NCI-H446 treated with DMSO at 0.1 percent for 48 hours (cell line): ENCODE measurements around the gene BTG1.

Experiments used
- DNase-seq: peaks from one replicate; lab custom pipeline; 2025; lab: John Stamatoyannopoulos, UW

Gene BTG1

DNA sequence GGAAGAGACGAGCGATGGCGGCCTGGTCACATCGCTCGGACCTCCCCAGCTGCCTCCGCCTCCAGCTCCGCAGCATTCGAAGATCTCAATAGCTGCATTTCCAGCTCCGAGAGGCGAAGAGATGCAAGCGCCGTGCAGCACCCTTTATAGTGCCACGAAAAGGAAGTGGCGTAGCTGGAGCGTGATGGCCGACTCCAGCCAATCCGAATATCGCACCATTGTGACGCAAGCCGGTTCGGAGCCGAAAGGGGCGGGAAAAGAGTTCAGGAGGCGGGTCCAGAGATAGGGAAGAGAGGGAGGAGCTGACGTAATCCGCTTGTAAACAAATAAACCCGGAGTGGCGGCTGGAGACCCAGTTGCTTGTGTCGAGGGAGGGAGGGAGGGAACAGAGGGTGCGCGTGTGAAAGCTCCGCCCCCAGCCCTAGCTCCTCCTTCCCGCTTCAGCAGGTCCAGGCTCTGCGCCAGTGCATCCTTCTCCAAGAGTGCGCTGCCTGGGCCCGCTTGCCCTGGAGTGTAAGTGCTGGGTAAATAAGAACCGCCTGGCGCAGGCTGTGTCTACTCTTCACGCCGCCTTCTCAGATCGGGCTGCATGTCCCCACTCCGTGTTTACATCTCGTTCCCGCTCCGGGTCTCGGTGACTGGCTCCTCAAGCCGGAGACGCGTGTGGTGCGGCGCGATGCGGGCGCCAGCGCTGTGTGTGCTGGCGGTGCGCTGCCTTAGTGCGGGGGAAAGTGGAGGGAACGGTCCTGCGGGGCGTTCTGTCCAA is at the start of gene BTG1:
Gene BTG1 (minus strand): TSS at position 116 of the 766 bp plus-strand sequence. CDS start 311 bp downstream, outside the sequence.
- DNase-seq: peak; percentile 99

DNA sequence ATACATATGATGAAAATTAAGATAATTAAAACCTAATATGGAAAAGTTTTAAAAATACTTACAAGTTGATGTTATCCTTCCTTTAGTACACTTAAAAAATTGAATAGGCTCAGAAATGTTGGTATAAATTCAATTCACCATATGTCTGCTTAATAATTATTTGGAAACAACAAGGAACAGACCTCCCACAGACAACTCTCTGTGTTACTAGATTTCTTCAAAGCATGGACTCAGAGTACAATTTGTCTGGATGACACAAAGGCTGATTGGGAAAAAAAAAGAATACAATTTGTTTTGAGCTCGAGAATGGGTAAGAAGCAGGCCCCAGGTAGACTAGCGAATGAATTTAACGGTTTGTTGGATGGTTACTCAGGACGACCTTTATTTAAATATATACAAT is 48.9 kb upstream of the BTG1 start:
- DNase-seq: no peak

- DNase-seq: no peak
Measured at GRCh38 chr12:92193846-92194245, 48.2 kb upstream of the BTG1 start.

DNA sequence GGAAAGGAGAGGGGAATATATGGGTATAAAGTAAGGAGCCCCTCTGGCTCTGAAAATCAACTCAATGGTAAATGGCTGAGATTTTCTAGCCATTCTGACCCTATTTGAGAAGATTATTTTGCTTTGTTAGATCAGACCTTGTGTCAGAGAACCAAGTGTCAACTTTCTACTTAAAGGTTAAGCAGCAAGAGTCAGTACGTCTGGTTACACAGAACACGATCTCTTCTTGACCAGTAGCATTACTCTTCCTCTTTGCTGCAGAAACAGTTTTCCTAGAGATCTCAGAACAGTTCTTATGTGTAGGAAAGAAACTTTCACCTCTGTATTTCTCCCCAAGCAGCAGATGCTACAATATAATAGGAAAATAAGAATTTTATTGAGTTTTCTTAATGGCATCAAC is 47.4 kb upstream of the BTG1 start:
- no peak for DNase-seq

DNA sequence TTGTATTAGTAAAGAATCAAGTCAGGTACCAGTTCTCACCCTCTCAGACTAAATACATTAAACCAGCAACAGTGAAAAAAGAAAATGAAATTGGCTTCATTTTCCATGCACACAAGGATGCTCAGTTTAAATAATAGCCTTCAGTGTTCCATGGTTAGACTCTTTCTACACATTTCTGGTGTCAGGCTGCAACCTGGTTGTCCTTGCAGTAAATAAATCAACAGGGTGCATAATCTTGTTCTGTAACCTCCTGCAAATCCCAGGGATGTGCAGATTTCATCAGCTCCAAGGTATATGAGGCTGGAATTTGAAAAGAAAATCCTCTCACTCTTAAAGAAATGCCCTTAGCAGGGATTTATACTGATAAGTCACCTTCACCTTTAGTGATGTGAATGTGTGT is 46.7 kb upstream of the BTG1 start:
- DNase-seq: no peak

GRCh38 chr12:92191061-92191460 is 45.4 kb upstream of the BTG1 start:
- DNase-seq: no peak

DNA sequence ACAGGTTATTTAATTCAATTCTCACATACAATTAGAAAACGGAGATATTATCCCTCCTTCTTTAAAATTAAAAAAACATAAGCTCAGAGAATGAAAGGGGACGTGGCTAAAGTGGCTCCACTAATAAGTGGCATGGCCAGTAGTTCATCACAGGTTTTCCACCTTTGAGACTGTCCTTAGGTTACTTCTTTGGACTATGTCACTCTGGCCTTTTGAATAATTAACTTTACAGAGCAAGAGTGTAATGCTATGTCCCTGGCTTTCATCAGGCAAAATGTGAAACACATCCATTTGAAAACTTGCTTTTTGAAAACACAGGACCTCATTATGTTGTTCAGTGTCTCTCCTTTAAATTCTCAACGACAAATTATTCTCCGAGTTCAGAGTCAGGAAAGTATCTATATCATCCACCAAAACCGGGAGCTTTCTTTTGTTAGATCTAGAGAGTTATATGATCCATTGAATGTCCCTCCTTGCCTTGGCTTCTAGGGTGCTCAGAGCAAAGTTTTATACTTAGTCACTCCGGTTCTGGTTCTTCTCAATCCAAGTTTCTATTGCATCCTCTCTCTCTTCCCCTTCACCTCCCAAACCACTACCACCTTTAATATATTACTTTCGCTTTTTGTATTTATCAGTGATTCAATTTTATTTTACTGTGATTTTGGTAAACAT is 43.0 kb upstream of the BTG1 start:
- no peak for DNase-seq

GRCh38 chr12:92186038-92186470 is 40.4 kb upstream of the BTG1 start:
- DNase-seq: no peak

DNA sequence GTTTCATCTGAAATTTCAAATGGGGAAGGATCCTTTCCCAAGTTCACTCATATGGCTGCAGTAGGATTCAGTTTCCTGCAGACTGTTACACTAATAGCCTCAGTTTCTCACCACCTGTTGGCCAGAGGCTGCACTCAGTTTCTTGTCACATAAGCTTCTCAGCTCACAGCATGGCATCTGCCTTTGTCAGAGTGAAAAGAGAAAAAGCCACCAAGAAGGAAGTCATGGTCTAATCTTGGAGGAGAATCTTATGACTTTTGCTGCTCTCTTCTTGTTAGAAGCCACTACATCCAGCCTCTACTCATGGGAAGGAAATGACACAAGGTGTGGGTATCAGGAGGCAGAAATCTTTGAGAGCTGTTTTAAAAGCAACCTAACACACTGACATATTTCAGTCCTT is 39.4 kb upstream of the BTG1 start:
- DNase-seq: no peak

- DNase-seq: no peak
Measured at GRCh38 chr12:92183575-92183974, 37.9 kb upstream of the BTG1 start.

DNA sequence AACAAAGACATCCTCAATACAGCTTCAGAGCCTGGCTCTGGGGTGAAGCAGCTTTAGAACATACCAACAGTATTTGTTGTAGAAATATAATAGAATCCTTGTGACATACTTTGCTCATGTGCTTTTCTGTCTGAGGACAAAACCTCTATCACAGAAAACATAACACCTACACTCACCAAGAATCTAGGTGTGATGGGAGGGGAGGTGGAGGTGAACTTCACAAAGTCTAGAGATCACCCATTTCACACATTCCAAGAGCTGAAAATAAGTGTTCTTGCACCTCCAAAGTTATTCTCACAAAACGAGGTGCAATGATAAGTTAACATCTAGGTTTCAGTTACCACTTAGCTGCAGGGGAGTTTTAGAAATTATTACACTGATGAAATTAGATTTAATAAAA is 32.7 kb upstream of the BTG1 start:
- DNase-seq: no peak

GRCh38 chr12:92176646-92177045 is 31.0 kb upstream of the BTG1 start:
- no peak for DNase-seq

GRCh38 chr12:92175961-92176360 is 30.3 kb upstream of the BTG1 start:
- DNase-seq: no peak

- no peak for DNase-seq
Measured at GRCh38 chr12:92170050-92170449, 24.4 kb upstream of the BTG1 start.

DNA sequence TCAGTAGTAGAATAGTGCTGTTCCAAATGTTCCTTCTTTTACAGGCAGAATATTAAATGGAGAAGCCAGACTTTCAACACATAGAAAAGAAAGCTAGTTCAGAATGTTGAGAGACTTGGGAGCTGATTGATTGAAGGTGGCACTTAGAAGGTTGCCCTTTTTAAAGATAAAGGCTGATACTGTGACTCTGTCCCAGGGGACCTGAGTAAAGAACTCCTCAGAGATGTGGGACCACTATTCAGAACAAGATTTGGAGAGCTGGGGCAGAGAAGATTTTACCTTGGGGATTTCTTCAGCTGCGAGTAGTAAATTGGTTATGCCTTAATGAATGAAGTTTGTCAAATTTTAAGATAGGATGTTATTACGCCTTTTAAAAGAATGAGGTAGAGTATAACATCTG is 21.4 kb upstream of the BTG1 start:
- no peak for DNase-seq

- no peak for DNase-seq
Measured at GRCh38 chr12:92164712-92165111, 19.1 kb upstream of the BTG1 start.

GRCh38 chr12:92162079-92162478 is 16.4 kb upstream of the BTG1 start:
- DNase-seq: no peak

DNA sequence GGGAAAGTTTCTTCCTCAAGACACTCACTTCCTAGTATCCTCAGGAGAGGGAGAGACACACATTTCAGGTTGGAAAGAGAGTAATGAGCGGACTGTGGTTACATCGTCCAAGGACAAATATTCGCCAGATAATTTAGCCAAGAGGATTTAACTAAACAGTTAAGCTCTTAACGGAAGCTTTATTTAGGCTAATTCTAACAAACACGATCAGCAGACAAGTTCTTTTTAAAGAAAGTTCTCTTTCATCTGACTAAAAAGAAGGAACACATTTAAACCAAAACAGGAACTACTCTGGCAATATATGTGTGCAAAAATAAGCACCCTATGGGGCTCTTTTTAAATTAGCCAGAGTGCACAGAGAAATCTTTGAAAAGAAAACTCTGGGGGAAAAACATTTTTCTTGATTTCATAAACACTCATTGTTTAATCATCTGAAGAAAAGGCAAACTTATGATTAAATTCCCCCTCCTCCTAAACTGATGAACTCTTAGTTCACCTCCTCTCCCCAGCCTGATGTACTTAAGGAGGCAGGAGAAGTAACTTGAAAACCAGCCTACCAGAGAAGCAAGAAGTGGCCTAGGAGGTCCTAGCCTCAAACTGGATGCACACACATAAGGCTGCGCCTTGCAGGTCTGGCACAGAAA is 13.3 kb upstream of the BTG1 start:
- DNase-seq: no peak

- no peak for DNase-seq
Measured at GRCh38 chr12:92156704-92157395, 11.2 kb upstream of the BTG1 start.

- DNase-seq: no peak
Measured at GRCh38 chr12:92156139-92156538, 10.5 kb upstream of the BTG1 start.

GRCh38 chr12:92155733-92156132 is 10.1 kb upstream of the BTG1 start:
- no peak for DNase-seq

- DNase-seq: no peak
Measured at GRCh38 chr12:92151916-92152315, 6.3 kb upstream of the BTG1 start.

- DNase-seq: no peak
Measured at GRCh38 chr12:92149563-92149962, 3.9 kb upstream of the BTG1 start.
